PFSK-1 (cell line): ENCODE results near the gene CRADD.

Source experiments
- FOXP2 ChIP-seq: optimal IDR thresholded peaks from 2 replicates; pipeline ENCODE3; 2011; ENCODE audit warnings: borderline replicate concordance, control low read depth, inconsistent platforms; ENCODE audit not compliant: insufficient read depth; ENCODE audit errors: extremely low read length, extremely low read depth
- POLR2AphosphoS5 ChIP-seq: IDR thresholded peaks from 2 replicates; pipeline ENCODE4 v1.6.1; 2012; ENCODE audit warnings: low read depth, mild to moderate bottlenecking, control low read depth, low read length, moderate library complexity
- SIN3A ChIP-seq: IDR thresholded peaks from 2 replicates; pipeline ENCODE4 v1.6.1; 2012; ENCODE audit warnings: mild to moderate bottlenecking, low read length, moderate library complexity, borderline replicate concordance; ENCODE audit not compliant: insufficient read depth
- TAF1 ChIP-seq: IDR thresholded peaks from 2 replicates; pipeline ENCODE4 v1.6.1; 2012; ENCODE audit warnings: low read length, control low read depth, borderline replicate concordance; ENCODE audit not compliant: insufficient read depth
- TF ChIP-seq, protein P1 (sequence below), 2 experiments: IDR thresholded peaks; 2 replicates each; pipeline versions ENCODE4 v1.6.1 to v1.8.0; 2011 to 2012; ENCODE audit warnings: low read depth in 2 of 2, low read length in 2 of 2, control low read depth in 1 of 2, inconsistent platforms in 1 of 2, mild to moderate bottlenecking in 1 of 2, moderate library complexity in 1 of 2; ENCODE audit not compliant: insufficient read depth in 1 of 2

Gene CRADD

DNA sequence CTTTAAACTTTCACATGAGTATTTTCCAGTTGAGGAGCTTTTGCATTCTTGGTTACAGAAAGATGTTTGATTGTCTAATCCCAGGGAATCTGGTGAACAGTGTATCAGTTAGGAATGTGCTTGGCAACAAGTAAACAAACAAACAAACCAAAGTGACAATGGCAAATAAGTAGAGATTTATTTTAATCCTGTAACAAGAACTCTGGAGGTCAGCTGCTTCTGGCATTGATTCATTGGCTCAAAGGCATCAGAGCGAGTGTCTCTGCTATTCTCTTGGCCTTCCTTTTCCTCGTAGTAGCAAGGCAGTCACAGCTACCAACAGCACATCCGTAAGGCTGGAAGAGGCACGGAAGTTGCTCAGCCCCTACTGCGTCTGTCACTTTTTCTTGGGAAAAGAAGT lies 37.2 kb downstream of the CRADD start:
- TF ChIP-seq, protein P1, sequence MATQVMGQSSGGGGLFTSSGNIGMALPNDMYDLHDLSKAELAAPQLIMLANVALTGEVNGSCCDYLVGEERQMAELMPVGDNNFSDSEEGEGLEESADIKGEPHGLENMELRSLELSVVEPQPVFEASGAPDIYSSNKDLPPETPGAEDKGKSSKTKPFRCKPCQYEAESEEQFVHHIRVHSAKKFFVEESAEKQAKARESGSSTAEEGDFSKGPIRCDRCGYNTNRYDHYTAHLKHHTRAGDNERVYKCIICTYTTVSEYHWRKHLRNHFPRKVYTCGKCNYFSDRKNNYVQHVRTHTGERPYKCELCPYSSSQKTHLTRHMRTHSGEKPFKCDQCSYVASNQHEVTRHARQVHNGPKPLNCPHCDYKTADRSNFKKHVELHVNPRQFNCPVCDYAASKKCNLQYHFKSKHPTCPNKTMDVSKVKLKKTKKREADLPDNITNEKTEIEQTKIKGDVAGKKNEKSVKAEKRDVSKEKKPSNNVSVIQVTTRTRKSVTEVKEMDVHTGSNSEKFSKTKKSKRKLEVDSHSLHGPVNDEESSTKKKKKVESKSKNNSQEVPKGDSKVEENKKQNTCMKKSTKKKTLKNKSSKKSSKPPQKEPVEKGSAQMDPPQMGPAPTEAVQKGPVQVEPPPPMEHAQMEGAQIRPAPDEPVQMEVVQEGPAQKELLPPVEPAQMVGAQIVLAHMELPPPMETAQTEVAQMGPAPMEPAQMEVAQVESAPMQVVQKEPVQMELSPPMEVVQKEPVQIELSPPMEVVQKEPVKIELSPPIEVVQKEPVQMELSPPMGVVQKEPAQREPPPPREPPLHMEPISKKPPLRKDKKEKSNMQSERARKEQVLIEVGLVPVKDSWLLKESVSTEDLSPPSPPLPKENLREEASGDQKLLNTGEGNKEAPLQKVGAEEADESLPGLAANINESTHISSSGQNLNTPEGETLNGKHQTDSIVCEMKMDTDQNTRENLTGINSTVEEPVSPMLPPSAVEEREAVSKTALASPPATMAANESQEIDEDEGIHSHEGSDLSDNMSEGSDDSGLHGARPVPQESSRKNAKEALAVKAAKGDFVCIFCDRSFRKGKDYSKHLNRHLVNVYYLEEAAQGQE (IDR thresholded peaks at IDR 0.05; ENCODE audit: insufficient read depth in 1 of 2, low read depth in 2 of 2, low read length in 2 of 2), result no peak
- TF ChIP-seq TAF1, result no peak
- TF ChIP-seq FOXP2, result no peak
- no peak for TF ChIP-seq SIN3A
- no peak for TF ChIP-seq POLR2AphosphoS5

DNA sequence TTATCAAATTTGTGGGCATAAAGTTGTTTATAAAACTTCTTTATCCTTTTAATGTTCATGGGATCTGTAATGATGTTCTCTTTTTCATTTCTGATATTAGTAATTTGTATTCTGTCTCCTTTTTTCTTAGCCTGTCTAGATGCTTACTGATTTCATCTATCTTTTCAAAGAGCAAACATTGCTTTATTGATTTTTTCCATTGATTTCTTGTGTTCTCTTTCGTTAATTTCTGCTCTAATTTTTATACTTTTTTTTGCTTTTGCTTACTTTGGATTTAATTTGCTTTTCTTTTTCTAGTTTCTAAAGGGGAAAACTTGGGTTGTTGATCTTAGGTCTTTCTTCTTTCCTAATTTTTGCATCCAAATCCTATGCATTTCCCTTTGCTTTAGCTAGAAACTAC lies 42.5 kb downstream of the CRADD start:
- TF ChIP-seq, protein P1 (IDR thresholded peaks at IDR 0.05; ENCODE audit: insufficient read depth in 1 of 2, low read depth in 2 of 2, low read length in 2 of 2), result no peak
- TF ChIP-seq SIN3A (no peak), FOXP2 (no peak)

DNA sequence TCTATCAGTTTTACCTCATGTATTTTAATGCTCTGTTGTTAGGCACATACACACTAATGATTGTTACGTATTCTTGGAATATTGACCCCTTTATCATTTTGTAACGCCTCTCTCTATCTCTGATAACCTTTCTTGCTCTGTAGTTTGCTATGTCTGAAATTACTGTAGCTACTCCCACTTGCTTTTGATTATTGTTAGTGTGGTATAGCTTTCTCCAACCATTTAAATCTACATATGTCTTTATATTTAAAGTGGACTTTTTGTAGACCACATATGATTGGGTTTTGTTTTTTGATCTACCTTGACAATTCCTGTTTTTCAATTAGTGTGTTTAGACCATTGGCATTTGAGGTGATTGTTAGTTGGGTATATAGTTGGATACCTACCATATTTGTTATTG lies 43.4 kb downstream of the CRADD start:
- TF ChIP-seq SIN3A (no peak), POLR2AphosphoS5 (no peak), FOXP2 (no peak), TAF1 (no peak)
- TF ChIP-seq, protein P1 (IDR thresholded peaks at IDR 0.05; ENCODE audit: insufficient read depth in 1 of 2, low read depth in 2 of 2, low read length in 2 of 2), result no peak

DNA sequence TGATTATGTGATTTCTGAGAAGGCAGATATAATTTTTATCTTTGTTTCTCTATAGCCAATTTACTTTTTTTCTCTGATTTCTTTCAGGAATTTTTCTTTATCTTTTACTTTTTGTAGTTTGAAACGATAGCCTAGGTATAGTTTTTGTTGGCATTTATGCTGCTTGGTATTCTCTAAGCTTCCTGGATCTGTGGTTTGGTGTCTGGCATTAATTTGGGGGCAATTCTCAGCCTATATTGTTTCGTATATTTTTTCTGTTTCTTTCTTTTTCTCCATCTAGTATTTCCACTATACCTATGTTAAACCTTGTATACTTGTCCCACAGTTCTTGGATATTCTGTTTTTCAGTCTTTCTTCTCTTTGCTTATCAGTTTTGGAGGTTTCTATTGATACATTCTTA lies 45.0 kb downstream of the CRADD start:
- TF ChIP-seq POLR2AphosphoS5, result no peak
- TF ChIP-seq SIN3A, result no peak
- no peak for TF ChIP-seq FOXP2
- no peak for TF ChIP-seq TAF1
- TF ChIP-seq, protein P1 (IDR thresholded peaks at IDR 0.05; ENCODE audit: insufficient read depth in 1 of 2, low read depth in 2 of 2, low read length in 2 of 2), result no peak
